B cell (primary cell): ENCODE results near the gene SASH1. TPM values are rescaled to one million over a fixed set of nuclear protein-coding genes. Genes with fewer than 3 reads are reported as not detected.

ENCODE experiments used
- ATAC-seq: fragments of 200-7000 bp; cut with Tn5 transposase; one replicate; pipeline ENCODE4 v1.10.0; 2021; ENCODE audit warnings: low read depth, mild to moderate bottlenecking, moderate number of reproducible peaks, moderate library complexity
- CTCF ChIA-PET: fragments of 350-600 bp; sonication (Branson Sonifier 250); formaldehyde crosslinking; loops from one replicate; lab custom pipeline; 2021; ENCODE audit warnings: antibody characterized with exemption, inconsistent platforms; lab: Charles Lee
- POLR2A ChIA-PET: fragments of 350-600 bp; sonication (Branson Sonifier 250); formaldehyde crosslinking; loops from one replicate; lab custom pipeline; 2021; ENCODE audit warnings: antibody characterized with exemption; lab: Charles Lee
- DNase-seq: peaks from one replicate; pipeline ENCODE4 v3.0.0; 2013
- H2AFZ ChIP-seq: 2 replicates; pipeline ENCODE4 v1.6.1; 2012; ENCODE audit warnings: mild to moderate bottlenecking, low read depth, low read length; ENCODE audit not compliant: insufficient read depth, poor library complexity, severe bottlenecking
- H3K27ac ChIP-seq, 2 donors: 1 replicate in 1 of 2; 2 replicates in 1 of 2; pipeline ENCODE4 v1.5.1; 2012 to 2013; ENCODE audit warnings: low read length in 2 of 2, mild to moderate bottlenecking in 2 of 2, moderate library complexity in 1 of 2
- H3K27me3 ChIP-seq, 4 experiments: fragments of 200-600 bp in 1 of 4; sonication (generic) in 1 of 4; replicated peaks in 1 of 4; 1 replicate in 2 of 4; 2 replicates in 2 of 4; pipeline versions ENCODE4 v1.6.1 to v1.7.0; 2013 to 2016; ENCODE audit warnings: low read length in 3 of 4, mild to moderate bottlenecking in 2 of 4, mixed read lengths in 1 of 4, moderate library complexity in 1 of 4; ENCODE audit not compliant: insufficient read depth in 4 of 4, control insufficient read depth in 3 of 4; ENCODE audit errors: control extremely low read depth in 1 of 4
- H3K36me3 ChIP-seq, 2 experiments: replicated peaks in 1 of 2; 1 replicate in 1 of 2; 2 replicates in 1 of 2; pipeline versions ENCODE4 v1.6.1 to v1.7.1; 2013; ENCODE audit warnings: low read length in 1 of 2; ENCODE audit not compliant: insufficient read depth in 2 of 2, control insufficient read depth in 1 of 2; ENCODE audit errors: control extremely low read depth in 1 of 2, extremely low read depth in 1 of 2
- H3K4me1 ChIP-seq, 2 donors: fragments of 200-600 bp in 1 of 2; sonication (generic) in 1 of 2; 1 replicate in 1 of 2; 2 replicates in 1 of 2; pipeline versions ENCODE4 v1.5.1 to v1.6.1; 2013 to 2017; ENCODE audit warnings: low read length in 2 of 2; ENCODE audit not compliant: control insufficient read depth in 2 of 2, insufficient read depth in 2 of 2
- H3K4me2 ChIP-seq: replicated peaks from 2 replicates; pipeline ENCODE3; 2012; ENCODE audit warnings: mild to moderate bottlenecking, low read depth, low read length; ENCODE audit not compliant: poor library complexity, severe bottlenecking
- H3K4me3 ChIP-seq, 5 experiments: fragments of 200-600 bp in 1 of 5; sonication (generic) in 1 of 5; 1 replicate in 3 of 5; 2 replicates in 2 of 5; pipeline versions ENCODE4 v1.5.1 to v1.7.0; 2011 to 2016; ENCODE audit warnings: low read length in 4 of 5, mild to moderate bottlenecking in 4 of 5, low read depth in 2 of 5, control low read depth in 1 of 5, moderate library complexity in 1 of 5; ENCODE audit not compliant: insufficient read depth in 1 of 5; ENCODE audit errors: control extremely low read depth in 1 of 5, extremely low read depth in 1 of 5
- H3K79me2 ChIP-seq: fragments of 200-600 bp; sonication (generic); one replicate; pipeline ENCODE4 v1.6.0; 2016; ENCODE audit warnings: low read length; ENCODE audit not compliant: control insufficient read depth, insufficient read depth
- H3K9ac ChIP-seq: fragments of 200-600 bp; sonication (generic); 2 replicates; pipeline ENCODE4 v1.6.1; 2017; ENCODE audit warnings: mild to moderate bottlenecking, low read length, moderate library complexity
- H3K9me3 ChIP-seq, 3 donors: one replicate each; pipeline versions ENCODE4 v1.6.1 to v1.7.1; 2013; ENCODE audit warnings: low read length in 2 of 3; ENCODE audit not compliant: control insufficient read depth in 2 of 3, insufficient read depth in 1 of 3; ENCODE audit errors: control extremely low read depth in 1 of 3
- H4K20me1 ChIP-seq: 2 replicates; pipeline ENCODE4 v1.6.0; 2012; ENCODE audit warnings: mild to moderate bottlenecking, low read length; ENCODE audit not compliant: insufficient read depth, control insufficient read depth, poor library complexity, severe bottlenecking
- H3K27ac Mint-ChIP-seq: one replicate; pipeline ENCODE4 v1.8.0; 2021; ENCODE audit warnings: mixed read lengths
- H3K27me3 Mint-ChIP-seq: one replicate; pipeline ENCODE4 v1.8.0; 2021; ENCODE audit warnings: mixed read lengths
- H3K4me1 Mint-ChIP-seq: one replicate; pipeline ENCODE4 v1.8.0; 2021; ENCODE audit warnings: mixed read lengths
- H3K4me3 Mint-ChIP-seq: one replicate; pipeline ENCODE4 v1.8.0; 2021; ENCODE audit warnings: mixed read lengths
- H3K9me3 Mint-ChIP-seq: one replicate; pipeline ENCODE4 v1.8.0; 2022; ENCODE audit warnings: mixed read lengths; ENCODE audit not compliant: insufficient read depth
- EZH2 ChIP-seq: IDR thresholded peaks from 2 replicates; pipeline ENCODE4 v1.6.1; 2012; ENCODE audit warnings: borderline replicate concordance, low read depth, mild to moderate bottlenecking, moderate library complexity, low read length; ENCODE audit not compliant: insufficient read depth, poor library complexity, severe bottlenecking
- WGBS: methylation state at CpG from one replicate; pipeline ENCODE4 v1.1.5; 2013; ENCODE audit warnings: missing lambda C conversion rate; ENCODE audit not compliant: insufficient coverage; 5-methylcytosine and 5-hydroxymethylcytosine counted together
- intact Hi-C: fragments of 100-400 bp; cut with micrococcal nuclease; formaldehyde crosslinking; loops from one replicate; pipeline ENCODE4 v1.10.0; 2022
- polyA plus RNA-seq: library from polyadenylated mRNA; depleted of rRNA; stranded (reverse); fragments of >200 nt; gene quantifications from 2 replicates; pipeline ENCODE4 v1.2.3, GENCODE V29; 2012
- total RNA-seq, 2 donors: library from RNA; stranded (reverse); fragments of 120-200 nt in 1 of 2; gene quantifications; 1 replicate in 1 of 2; 2 replicates in 1 of 2; pipeline versions ENCODE4 v1.2.3 to v1.2.4, GENCODE V29; 2013 to 2022
- TF ChIP-seq, protein P1 (sequence below): fragments of 200-600 bp; IDR thresholded peaks from one replicate; pipeline ENCODE4 v1.8.0; 2022; ENCODE audit warnings: antibody characterized with exemption, mild to moderate bottlenecking

The SASH1 gene
- total and polyA plus RNA-seq, 2 donors (not counting 1 experiment from before 2014, with no cell fraction given), result 0.01 to 0.07 TPM

DNA sequence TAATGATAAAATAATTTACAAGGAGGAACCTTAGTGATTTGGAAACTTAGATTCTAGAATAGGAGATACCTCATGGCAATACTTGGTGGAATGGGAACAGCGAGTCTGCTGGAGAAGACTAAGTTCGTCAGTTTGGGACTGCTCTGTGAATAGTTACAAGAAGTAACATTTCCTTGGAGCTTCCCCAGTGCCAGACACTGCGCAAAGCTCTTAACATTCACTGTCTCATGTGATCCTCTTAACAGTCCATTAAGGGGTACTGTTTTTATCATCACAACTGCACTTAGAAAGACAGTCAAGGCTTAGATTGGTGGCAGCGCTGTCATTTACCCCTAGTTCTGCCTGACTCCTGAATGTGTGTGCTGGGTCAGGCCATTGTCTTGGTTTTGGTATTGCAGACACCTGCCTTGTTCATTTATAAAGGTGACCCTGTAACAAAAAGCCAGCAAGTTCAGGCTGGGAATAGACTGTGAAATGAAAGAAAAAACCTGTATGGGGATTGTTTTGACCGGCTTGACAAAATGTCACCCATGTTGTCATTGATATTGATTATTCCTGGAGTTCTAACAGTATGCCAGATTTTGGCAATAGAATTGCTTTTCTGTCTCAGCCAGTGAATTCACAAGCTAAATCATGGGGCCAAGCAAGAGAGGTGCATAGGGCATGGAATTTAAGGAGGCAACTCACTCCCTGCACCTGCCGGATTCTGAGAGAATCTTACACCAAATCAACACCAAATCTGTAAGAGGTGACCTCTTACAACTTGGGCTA lies 118.4 kb downstream of the SASH1 start:
- Histone ChIP-seq H3K36me3 (no peaks in the 10 kb centered on the region), H3K9ac (no peak overlapping the region), H3K4me1 (no peaks in the 10 kb centered on the region), H2AFZ (no peak overlapping the region), H3K27ac (no peak overlapping the region), H3K4me3 (no peak overlapping the region), H3K4me2 (no peak overlapping the region), H3K79me2 (no peaks in the 10 kb centered on the region), H3K27me3 (peaks cover 0 to 2% (median 0%) of the 10 kb centered on the region in 4 experiments), H3K9me3 (no peaks in the 10 kb centered on the region), H4K20me1 (no peaks in the 10 kb centered on the region)
- TF ChIP-seq, protein P1, sequence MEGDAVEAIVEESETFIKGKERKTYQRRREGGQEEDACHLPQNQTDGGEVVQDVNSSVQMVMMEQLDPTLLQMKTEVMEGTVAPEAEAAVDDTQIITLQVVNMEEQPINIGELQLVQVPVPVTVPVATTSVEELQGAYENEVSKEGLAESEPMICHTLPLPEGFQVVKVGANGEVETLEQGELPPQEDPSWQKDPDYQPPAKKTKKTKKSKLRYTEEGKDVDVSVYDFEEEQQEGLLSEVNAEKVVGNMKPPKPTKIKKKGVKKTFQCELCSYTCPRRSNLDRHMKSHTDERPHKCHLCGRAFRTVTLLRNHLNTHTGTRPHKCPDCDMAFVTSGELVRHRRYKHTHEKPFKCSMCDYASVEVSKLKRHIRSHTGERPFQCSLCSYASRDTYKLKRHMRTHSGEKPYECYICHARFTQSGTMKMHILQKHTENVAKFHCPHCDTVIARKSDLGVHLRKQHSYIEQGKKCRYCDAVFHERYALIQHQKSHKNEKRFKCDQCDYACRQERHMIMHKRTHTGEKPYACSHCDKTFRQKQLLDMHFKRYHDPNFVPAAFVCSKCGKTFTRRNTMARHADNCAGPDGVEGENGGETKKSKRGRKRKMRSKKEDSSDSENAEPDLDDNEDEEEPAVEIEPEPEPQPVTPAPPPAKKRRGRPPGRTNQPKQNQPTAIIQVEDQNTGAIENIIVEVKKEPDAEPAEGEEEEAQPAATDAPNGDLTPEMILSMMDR, result no peak
- no peak for TF ChIP-seq EZH2
- H3K4me1 Mint-ChIP-seq, result peaks cover 2% of the 10 kb centered on the region
- peaks cover 13% of the 10 kb centered on the region for H3K27me3 Mint-ChIP-seq
- ChIA-PET POLR2A (no interaction called here), CTCF (no interaction called here)
- H3K9me3 Mint-ChIP-seq, result no peaks in the 10 kb centered on the region
- intact Hi-C loops, result no loop called here
- H3K27ac Mint-ChIP-seq, result no peak overlapping the region
- ATAC-seq (no peak), DNase-seq (no peak)
- no peak overlapping the region for H3K4me3 Mint-ChIP-seq
- 100% methylated on average over 2 of the region's 6 CpGs for WGBS

DNA sequence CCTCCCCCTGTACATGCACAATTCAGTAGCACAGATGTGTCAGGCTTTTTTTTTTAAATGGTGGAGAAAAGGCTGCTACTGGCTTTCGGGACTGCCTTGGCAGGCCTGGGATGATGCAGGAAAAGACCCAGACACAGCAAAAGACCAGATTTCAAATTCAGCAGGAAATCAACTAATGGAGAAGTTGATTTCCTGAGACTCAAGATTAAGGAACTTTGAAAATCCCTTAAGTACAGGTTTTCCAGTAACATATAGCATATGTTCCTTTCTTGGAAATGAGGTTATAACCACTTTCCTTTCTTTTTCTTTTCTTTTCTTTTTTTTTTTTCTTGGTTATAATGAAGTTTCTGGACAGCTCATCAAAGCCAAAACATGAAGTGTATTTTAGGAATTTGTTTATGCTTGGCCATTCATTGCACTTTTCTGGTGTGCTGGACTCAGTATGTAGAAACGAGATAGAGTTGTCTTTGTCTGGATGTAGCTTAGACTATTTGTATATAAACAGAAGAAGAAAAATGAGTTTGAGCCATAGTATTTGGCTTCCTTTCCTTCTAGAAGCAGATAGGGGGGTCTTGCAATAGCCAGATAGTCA lies 119.4 kb downstream of the SASH1 start:
- H3K9me3 Mint-ChIP-seq, result no peaks in the 10 kb centered on the region
- peaks cover 2% of the 10 kb centered on the region for H3K4me1 Mint-ChIP-seq
- H3K27ac ChIP-seq, result no peak overlapping the region
- peaks cover 16% of the 10 kb centered on the region for H3K27me3 Mint-ChIP-seq
- H3K4me2 ChIP-seq, result no peak overlapping the region
- ATAC-seq (no peak), DNase-seq (no peak)
- no peaks in the 10 kb centered on the region for H3K9me3 ChIP-seq
- H3K9ac ChIP-seq, result no peak overlapping the region
- CTCF ChIA-PET, result no interaction called here
- H3K27me3 ChIP-seq, result peaks cover 0 to 2% (median 0%) of the 10 kb centered on the region in 4 experiments
- H2AFZ ChIP-seq, result no peak overlapping the region
- no peak overlapping the region for H3K4me3 Mint-ChIP-seq
- POLR2A ChIA-PET, result no interaction called here
- TF ChIP-seq, protein P1, result no peak
- TF ChIP-seq EZH2, result no peak
- no peak overlapping the region for H3K27ac Mint-ChIP-seq
- WGBS, result 100% methylated on average over 2 of the region's 2 CpGs
- H3K79me2 ChIP-seq, result no peaks in the 10 kb centered on the region
- H3K36me3 ChIP-seq, result no peaks in the 10 kb centered on the region
- H3K4me1 ChIP-seq, result no peaks in the 10 kb centered on the region
- no peaks in the 10 kb centered on the region for H4K20me1 ChIP-seq
- no peak overlapping the region for H3K4me3 ChIP-seq
- intact Hi-C loops, result no loop called here
